HG03025 (cell line): Measurements from ENCODE around the gene BANF2.
"Not testable (repeated sequence)": the region's sequence is repeated elsewhere in the genome, so short reads cannot be mapped to it uniquely, and the experiment has no call there.

ENCODE experiments used
- ATAC-seq: cut with Tn5 transposase; IDR thresholded peaks from one replicate; pipeline ENCODE4 v1.9.1; 2021; ENCODE audit warnings: mild to moderate bottlenecking, moderate library complexity; ENCODE audit not compliant: unreplicated experiment, low FRiP score

Gene BANF2

GRCh38 chr20:17682103-17682888, 17.5 kb upstream of the BANF2 start, which contains the start of gene RRBP1:
TSS of gene RRBP1 (minus strand) at chr20:17682242. CDS start at chr20:17660507, 21,735 bp downstream.
- ATAC-seq: peak; percentile 82

GRCh38 chr20:17682889-17683198, 16.9 kb upstream of the BANF2 start:
- no peak for ATAC-seq

GRCh38 chr20:17683218-17684076, 16.3 kb upstream of the BANF2 start:
- ATAC-seq: no peak

- no peak for ATAC-seq
These were observed 15.5 kb upstream of the BANF2 start for GRCh38 chr20:17684077-17684888.

- no peak for ATAC-seq
These were observed 14.6 kb upstream of the BANF2 start for GRCh38 chr20:17685168-17685567.

GRCh38 chr20:17687800-17688199, 12.0 kb upstream of the BANF2 start:
- no peak for ATAC-seq

- ATAC-seq: no peak
These were observed 10.8 kb upstream of the BANF2 start for GRCh38 chr20:17688965-17689364.

- no peak for ATAC-seq
These were observed 9.6 kb upstream of the BANF2 start for GRCh38 chr20:17690144-17690543.

GRCh38 chr20:17691758-17692157, 8.0 kb upstream of the BANF2 start:
- no peak for ATAC-seq

GRCh38 chr20:17693444-17694001, 6.2 kb upstream of the BANF2 start:
- no peak for ATAC-seq

GRCh38 chr20:17694767-17695166, 5.0 kb upstream of the BANF2 start:
- no peak for ATAC-seq

GRCh38 chr20:17696287-17696686, 3.5 kb upstream of the BANF2 start:
- no peak for ATAC-seq

- no peak for ATAC-seq
These were observed 2.6 kb upstream of the BANF2 start for GRCh38 chr20:17697171-17697570.

- no peak for ATAC-seq
These were observed 1.4 kb upstream of the BANF2 start for GRCh38 chr20:17698384-17698783.

GRCh38 chr20:17700637-17701036, 871 bp downstream of the BANF2 start:
- ATAC-seq: no peak

GRCh38 chr20:17701826-17702225, 2.1 kb downstream of the BANF2 start:
- no peak for ATAC-seq

- ATAC-seq: no peak
These were observed 5.0 kb downstream of the BANF2 start for GRCh38 chr20:17704589-17705317.

GRCh38 chr20:17705916-17706315, 6.2 kb downstream of the BANF2 start:
- ATAC-seq: no peak

GRCh38 chr20:17706632-17707031, 6.9 kb downstream of the BANF2 start:
- no peak for ATAC-seq

- not testable (repeated sequence) for ATAC-seq
These were observed 8.2 kb downstream of the BANF2 start for GRCh38 chr20:17707951-17708350.
